Measurements from ENCODE around the gene SPEG. TPM values are rescaled to one million over a fixed set of nuclear protein-coding genes. Genes with fewer than 3 reads are reported as not detected.

Gene SPEG
- total RNA-seq, 1 donor from 2014 or later, result 0.32 TPM

DNA sequence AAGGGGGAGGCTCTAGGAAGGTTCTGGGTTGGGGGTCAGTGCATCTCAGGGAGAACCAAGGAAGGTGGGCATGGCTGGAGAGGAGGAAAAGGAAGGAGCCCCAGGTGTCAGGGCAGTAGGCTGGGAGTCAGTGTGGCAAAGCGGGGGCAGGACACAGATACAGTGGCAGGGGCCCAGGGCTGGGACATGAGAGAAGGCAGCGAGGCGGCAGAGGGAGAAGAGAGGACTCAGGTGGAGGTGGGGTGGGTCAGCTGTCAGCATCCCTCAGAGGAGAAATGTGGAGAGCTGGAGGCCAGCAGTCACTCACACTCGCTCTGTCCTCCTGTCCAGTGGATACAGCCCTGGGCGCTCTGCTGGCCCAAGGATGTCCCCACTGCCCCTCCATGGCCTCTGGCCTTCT, 58.4 kb downstream of the SPEG start:
- intact Hi-C loops (cut with micrococcal nuclease), result loop anchor here (10.0 kb wide), 1 partner anchor 218 kb away; the partner anchor contains the start of gene DNAJB2

DNA sequence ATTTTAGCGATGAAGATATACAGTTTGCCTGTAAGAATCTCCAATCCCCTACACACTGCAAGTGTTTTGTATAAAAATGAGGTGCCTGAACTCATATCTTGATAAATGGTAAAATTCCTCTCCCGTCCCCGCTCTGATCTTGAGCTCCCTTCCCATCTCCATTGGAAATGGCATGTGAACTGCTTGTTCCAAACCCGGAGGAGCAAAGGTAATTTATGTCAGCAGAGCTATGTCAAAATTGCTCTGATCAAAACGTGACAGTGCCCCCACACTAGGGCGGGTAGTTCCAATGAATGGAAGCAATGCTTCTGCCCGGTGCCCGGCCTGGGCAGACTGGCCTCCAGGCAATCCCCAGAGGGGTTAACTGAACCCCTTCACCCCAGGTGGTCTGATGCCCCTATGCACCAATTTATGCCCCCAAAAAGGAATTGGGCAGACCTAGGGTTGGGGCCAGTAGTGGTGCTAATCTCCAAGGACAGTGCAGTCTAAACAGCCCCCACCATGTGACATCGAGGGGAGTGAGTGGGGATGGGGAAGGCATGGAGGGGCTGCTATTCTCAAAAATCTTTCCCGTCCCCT, 60.4 kb downstream of the SPEG start:
- intact Hi-C loops (cut with micrococcal nuclease), result loop anchor here (1.0 to 10.0 kb wide), 4 partner anchors 35 to 783 kb away; partner anchors contain the start of genes DNAJB2 and TTLL4

DNA sequence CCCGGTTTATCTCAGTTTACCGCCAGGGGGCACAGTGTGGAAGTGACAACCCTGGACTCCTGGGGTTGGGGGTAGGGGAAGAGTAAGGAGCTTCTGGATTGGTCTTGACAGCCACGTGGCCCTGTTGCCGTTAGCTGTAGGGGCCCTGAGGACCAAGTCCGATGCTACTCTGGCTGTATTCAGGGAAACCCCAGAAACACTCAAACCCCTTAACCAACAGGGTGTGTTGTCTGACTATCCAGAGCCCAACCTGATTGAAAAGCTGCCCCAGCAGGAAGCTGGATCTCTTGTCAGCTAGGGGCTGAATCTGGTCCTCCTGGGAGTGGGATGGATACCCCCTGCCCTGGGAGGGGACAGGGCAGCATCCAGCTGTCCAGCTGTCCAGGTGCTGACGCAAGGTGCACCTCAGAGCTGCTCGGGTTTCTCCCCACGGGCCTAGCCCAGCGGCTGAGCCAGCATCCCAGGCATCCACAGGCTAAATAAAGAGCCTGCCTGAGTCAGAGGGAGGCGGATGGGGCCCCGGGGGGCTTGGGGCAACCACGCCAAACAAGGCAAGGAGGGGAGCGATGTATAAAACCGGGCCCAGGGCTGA, 61.0 kb downstream of the SPEG start:
- intact Hi-C loops (cut with micrococcal nuclease), result loop anchor here (1.0 to 10.0 kb wide), 4 partner anchors 35 to 783 kb away; partner anchors contain the start of genes DNAJB2 and TTLL4

DNA sequence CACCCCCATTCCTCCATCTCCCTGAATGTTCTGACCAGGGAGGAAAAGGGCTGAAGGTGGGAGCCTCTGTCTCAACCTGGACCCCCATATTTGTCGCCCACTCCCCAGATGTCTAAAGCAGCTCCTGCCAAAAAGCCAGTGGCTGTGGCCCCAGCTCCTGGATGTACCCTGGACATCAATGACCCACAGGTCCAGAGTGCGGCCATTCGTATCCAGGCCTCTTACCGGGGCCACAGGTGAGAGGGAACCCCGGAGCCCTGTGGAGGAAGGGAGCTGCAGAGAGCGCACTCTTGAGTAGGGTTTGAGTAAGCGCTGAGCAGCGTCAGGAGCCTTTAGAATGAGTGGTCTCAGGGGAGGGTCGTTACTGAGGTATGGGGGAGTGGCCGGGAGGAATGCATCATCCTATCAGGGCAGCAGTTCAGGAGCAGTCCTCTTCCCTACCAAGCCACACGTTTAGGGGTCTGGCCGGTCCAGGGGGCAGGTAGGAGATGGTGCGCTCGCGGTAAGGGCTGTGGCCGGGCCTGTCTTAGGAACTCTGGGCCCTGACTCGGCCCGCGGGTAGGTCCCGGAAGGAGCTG, 61.7 kb downstream of the SPEG start:
- intact Hi-C loops (cut with micrococcal nuclease), result loop anchor here (5.0 to 10.0 kb wide), 3 partner anchors 146 to 784 kb away; partner anchors contain the start of genes DNAJB2 and TTLL4

DNA sequence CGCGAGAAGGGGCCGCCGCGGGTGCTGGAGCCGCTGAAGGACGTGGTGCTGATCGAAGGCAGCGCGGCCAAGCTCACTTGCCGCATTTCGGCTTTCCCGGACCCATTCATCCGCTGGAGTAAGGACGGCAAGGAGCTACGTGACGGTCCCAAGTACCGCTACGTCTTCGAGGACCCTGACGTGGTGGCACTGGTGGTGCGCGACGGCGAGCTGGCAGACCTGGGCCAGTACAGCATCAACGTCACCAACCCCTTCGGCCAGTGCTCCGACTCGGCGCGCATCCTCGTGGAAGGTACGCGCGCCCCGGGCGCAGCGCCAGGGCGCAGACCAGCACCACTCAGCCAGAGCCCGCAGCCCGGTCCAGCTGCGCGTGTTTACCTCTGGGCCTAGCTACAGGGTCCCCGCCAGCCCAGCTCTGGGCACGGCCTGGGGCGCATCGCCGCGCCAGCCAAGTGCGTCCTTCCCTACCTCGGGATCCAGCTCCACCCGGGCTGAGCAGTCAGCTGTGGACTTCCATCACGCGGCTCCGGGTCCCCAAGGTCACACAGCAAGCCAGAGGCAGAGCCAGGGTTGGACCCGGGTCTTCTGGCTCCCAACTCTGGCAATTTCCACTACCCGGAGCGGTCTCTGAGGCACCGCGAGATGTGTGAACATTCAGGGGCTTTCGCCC, 62.3 kb downstream of the SPEG start:
- intact Hi-C loops (cut with micrococcal nuclease), result loop anchor here (5.0 to 10.0 kb wide), 3 partner anchors 145 to 785 kb away; partner anchors contain the start of genes DNAJB2 and TTLL4

DNA sequence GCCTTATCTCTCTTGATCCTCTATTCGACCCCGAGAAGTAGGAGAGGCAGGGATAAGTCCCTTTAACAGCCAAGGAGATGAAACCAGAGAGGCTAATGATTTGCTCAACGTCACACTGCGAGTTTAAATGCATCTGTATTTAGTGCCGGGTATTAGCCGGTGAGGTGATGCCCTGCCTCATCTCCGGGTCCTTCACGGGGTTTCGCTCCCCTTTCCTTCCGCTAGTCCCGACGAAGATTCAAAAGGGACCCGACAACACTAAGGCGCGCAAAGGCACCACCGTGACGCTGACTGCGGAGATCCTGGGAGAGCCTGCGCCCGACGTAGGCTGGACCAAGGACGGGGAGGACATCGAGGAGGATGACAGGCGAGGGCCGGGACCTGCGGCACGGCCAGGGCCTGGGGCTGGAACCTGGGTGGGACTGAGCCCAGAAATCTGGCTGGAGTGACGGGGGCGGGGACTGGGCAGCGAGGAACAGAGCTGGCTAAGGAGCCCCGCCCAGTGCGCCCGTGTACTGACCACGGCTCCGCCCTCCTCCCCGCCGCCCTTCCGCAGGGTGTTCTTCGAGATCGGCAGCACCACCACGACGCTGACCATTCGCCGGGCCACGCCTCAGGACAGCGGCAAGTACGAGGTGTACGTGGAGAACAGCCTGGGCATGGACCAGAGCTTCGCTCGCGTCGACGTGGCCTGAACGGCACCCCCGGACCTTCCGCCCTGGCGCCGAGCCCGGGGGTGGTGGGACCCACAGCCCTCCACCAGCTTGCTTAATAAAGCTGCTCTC, 63.0 kb downstream of the SPEG start:
- intact Hi-C loops (cut with micrococcal nuclease), result loop anchor here (1.0 to 10.0 kb wide), 7 partner anchors 12 to 785 kb away; partner anchors contain the start of genes CHPF, DNAJB2, STK11IP and TTLL4

DNA sequence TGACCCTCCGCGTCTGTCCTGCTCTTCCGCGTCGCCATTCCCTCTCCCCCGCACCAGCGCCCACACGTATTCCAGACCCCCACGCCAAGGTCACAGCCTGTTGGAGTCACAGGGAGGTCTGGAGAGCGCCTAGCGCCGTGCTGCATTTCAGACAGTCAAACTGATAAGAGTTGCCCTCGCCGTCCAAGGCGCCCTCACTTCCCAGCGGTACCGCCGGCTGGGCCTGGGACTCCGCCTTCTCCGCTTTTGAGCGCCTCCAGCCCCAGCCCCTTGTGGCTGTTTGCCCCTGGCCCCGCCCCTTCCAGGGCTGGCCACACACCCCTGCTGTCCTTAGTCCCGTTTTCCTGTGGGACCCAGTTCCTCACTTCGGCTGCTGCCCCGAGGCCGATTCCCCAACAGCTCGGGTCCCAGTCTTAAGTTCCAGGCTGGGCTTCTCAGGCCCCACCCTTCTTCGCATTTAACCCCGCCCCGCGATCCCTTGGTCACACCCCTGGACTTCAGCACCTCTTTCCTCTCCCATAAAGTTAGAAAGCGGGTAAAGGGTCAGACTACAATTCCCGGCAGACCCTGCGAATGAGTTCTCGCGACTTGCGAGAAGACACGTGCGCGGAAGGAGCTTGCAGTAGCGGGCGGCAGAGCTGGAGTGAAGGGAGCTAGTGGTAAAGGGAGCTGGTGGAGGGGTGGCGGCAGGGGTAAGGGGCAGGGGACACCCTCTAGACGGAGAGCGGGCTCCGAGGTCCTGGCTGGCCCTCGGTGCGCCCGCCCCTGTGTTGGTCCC, 63.8 kb downstream of the SPEG start, which contains the start of gene GMPPA:
GMPPA (plus strand) TSS at position 612 of the 778 bp plus-strand sequence. CDS start 1,085 bp downstream, outside the sequence.
- intact Hi-C loops (cut with micrococcal nuclease), result loop anchor here (1.0 to 10.0 kb wide), 7 partner anchors 11 to 786 kb away; partner anchors contain the start of genes CHPF, DNAJB2, STK11IP and TTLL4

DNA sequence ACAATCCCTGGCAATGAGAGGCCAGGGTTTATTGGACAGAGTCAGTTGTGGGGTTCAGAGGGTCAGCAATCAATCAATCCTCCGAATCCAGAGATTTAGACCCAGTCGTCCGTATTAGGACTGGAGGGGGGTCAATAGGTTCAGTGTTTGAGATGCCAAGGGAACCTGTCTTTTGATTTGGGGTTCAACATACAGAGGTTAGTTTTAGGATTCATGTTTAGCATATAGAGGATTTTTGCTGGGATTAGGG, 64.3 kb downstream of the SPEG start:
- intact Hi-C loops (cut with micrococcal nuclease), result loop anchor here (5.0 to 10.0 kb wide), 3 partner anchors 143 to 787 kb away; partner anchors contain the start of genes DNAJB2 and TTLL4

DNA sequence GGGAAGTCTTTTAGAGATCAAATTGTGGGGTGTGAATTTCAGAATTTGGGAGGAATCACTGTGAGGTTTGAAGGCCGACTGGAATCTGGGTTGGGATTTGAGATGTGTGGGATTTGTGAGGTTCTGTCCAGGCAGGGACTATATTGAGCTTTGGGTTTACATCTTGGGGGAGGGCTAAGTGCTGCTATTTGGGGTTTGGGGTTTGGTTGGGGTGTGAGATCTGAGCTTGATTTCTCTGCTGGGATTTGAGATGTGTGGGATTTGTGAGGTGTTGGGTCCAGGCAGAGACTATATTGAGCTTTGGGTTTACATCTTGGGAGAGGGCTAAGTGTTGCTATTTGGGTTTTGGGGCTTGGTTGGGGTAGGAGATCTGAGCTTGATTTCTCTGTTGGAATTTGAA, 64.9 kb downstream of the SPEG start:
- intact Hi-C loops (cut with micrococcal nuclease), result loop anchor here (5.0 to 10.0 kb wide), 3 partner anchors 143 to 787 kb away; partner anchors contain the start of genes DNAJB2 and TTLL4

DNA sequence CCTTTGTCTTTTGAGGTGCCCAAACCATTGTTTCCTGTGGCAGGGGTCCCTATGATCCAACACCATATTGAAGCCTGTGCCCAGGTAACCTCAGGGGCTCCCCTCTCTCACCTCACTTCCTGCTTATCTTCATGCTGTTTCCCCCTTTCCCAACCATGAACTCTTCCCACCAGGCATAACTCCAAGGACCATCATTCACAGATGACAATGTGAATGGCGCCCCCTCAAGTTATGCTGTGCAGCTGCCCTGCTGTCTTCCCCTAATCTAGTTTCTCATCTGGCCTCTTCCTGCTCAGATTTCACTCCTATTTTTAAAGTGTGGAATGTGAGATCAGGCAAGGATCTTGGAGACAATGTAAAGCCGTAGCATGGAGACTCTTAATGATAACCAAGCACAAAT, 65.5 kb downstream of the SPEG start:
- intact Hi-C loops (cut with micrococcal nuclease), result no loop called here

DNA sequence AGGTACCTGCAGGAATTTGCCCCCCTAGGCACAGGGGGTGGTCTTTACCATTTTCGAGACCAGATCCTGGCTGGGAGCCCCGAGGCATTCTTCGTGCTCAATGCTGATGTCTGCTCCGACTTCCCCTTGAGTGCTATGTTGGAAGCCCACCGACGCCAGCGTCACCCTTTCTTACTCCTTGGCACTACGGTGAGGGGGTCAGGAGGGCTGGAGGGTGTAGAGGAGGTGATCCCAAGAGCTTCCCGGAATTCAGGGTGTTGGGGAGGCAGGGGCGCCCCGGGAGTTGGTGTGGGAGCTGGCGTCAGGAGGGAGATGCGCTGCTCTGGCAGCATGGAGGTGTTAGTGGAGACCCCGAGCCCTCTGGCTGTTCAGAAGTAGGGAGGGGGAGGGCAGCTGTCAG, 67.2 kb downstream of the SPEG start:
- intact Hi-C loops (cut with micrococcal nuclease), result no loop called here

DNA sequence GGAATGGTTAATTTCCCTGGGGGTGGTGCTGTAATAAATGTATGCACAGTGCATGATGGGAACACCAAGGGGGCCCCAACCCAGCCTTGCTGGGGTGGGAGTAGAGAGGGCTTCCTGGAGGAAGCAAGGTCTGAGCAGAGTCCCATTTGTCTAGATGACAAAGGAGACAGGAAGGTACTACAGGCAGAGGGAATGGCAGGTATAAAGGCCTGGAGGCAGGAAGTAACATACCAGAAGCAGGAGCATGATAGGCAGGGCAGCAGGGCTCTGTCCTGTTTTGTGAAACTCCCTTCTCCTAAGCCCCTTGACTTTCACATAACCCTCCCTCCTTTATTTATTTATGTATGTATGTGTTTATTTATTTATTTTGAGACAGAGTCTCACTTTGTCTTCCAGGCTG, 68.0 kb downstream of the SPEG start:
- intact Hi-C loops (cut with micrococcal nuclease), result no loop called here

DNA sequence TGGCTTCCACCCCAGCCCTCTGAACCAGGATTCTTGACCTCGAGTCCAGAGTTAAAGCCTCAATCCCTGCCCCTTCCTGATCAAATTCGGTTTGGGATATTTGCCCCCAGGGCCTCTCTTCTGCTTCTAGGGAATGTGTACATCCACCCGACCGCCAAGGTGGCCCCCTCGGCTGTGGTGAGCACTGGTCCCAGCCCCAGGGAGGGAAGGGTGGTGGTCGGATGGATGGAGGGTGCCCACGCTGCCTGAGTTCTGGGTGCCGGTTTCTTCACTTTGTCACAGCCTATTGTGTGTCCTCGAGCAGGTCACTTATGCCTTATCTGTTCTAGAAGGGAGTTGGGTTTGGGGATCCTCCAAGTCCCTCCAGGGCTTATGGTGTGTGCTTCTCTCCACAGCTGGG, 70.9 kb downstream of the SPEG start:
- intact Hi-C loops (cut with micrococcal nuclease), result no loop called here

DNA sequence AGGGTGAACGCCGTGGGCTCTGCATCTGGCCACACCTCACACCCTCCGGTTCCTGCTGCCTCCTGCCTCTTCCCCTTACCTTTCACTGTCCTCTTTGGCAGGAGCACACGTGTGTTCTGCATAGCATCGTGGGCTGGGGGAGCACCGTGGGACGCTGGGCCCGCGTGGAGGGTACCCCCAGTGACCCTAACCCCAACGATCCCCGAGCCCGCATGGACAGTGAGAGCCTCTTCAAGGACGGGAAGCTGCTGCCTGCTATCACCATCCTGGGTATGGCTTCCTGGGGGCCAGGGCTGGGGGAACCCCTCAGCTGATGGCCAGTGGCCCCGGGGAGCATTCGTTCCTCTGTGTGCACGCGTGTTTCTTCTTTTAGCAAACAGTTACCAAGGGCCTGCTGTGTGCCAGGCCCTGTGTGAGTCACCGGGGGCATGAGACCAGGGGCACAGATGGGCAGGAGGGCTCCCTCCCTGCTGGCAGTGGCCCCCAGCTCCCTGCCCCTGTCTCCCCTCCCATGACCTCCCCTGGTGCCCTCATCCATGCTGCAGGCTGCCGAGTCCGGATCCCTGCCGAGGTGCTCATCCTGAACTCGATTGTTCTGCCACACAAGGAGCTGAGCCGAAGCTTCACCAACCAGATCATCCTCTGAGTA, 71.6 kb downstream of the SPEG start:
- intact Hi-C loops (cut with micrococcal nuclease), result no loop called here

DNA sequence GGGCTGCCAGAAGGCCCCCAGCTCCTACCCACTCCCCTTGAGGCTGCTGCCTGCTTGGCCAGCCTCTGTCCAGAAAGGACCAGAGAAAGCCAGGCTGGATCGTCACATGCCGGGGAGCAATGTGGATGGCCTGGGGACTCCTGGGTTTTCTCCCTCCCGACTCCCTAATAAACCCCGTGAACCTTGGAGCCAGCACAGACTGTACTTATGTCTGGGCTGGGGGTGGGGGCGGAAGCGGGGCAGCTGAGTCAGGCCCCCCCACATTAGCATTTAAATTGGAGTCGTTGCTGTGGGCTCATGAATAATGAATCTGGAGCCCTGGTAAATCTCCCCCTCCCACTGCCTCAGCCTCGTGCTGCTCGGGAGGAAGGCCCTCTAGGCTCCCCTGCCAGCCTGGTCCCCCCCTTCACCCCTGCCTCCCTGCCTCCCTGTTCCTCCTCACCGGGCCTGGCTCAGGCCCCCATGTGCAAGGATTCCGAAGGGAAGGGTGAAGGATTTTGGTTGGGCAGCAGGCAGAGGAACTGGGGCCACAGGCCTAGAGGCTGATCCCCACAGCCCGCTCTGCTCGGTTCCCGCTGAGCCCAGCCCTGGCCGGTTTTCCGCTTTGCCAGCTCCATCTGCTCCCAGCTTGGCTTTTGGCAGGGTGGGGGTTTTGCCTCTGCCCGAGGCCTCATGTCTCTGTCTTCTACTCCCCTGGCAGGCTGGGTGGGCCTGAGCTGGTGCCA, 72.3 kb downstream of the SPEG start:
- intact Hi-C loops (cut with micrococcal nuclease), result no loop called here

DNA sequence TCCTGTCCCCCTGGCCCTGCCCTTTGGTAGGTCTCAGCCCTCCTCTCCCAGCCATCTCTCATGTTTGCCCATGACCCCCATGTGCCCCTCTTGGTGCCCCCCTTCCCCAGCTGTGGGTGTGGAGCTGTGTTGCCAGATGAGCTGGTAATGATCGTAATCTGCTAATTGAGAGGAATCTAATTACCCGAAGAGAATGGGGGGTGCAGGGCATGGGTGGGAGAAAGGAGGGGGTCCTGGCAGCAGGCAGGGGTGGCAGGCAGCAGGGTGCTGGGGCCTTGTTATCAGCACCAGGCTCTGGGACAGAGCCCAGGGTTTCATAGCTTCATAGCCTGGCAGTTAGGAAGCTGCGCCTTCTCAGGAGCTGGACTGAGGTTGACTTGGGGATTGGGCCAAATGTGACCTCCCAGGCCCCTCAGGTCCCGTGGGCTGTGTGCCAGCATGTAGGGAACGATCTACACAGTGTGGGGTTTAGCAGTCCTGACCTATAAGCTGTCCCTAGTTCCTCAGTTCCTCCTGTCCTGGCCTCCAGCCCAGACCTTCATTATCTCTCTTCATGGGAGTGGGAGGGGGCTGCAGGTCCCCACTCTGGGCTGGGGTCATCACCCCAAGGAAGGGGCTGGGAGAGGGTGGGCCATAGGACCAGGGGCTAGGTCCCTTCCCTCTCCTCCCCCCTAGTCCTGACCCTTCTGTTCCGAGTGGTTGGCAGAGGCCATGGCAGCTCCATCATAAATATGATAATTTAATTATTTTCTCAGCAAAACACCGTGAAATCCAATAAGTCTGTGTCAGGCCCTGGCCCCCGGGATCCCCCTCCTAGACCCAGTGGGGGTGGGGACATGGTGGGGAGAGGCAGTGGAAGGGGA, 73.2 kb downstream of the SPEG start:
- intact Hi-C loops (cut with micrococcal nuclease), result no loop called here

DNA sequence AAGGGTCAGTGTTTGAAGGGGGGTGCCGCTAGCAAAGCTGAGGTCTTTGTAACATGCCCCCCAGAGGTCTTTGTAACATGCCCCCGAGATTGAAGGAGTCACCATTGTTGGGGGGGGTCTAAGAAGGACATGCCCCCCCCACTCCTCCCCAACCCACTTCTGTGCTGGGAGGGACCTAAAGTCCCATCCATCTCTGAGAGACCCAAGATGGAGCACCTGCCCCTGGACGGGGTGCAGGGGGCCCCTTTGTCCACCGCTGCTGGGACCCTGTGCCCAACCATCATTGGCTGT, 73.7 kb downstream of the SPEG start:
- intact Hi-C loops (cut with micrococcal nuclease), result no loop called here
